Glomerular endothelial cell (primary cell): Measurements from ENCODE around the gene FBXL16. TPM values are rescaled to one million over a fixed set of nuclear protein-coding genes. Genes with fewer than 3 reads are reported as not detected.
"Not testable (repeated sequence)": the region's sequence is repeated elsewhere in the genome, so short reads cannot be mapped to it uniquely, and the experiment has no call there.

Source experiments
- DNase-seq: peaks from one replicate; pipeline ENCODE4 v3.0.0-alpha.2; 2011; ENCODE audit warnings: low read depth, low spot score; ENCODE audit errors: extremely low read depth
- total RNA-seq: library from RNA; depleted of rRNA; stranded (reverse); fragments of >200 nt; gene quantifications from 2 replicates; pipeline ENCODE4 v1.2.3, GENCODE V29; 2015

Gene FBXL16
- total RNA-seq, 1 donor from 2014 or later = 1.6 TPM

GRCh38 chr16:692356-693108 is 13.1 kb downstream of the FBXL16 start:
- no peak for DNase-seq

GRCh38 chr16:691242-691641 is 14.4 kb downstream of the FBXL16 start:
- not testable (repeated sequence) for DNase-seq

- DNase-seq = no peak
These were observed 16.3 kb downstream of the FBXL16 start for GRCh38 chr16:689175-689897.

GRCh38 chr16:687499-687898 is 18.1 kb downstream of the FBXL16 start:
- no peak for DNase-seq

GRCh38 chr16:686459-687260 is 18.9 kb downstream of the FBXL16 start:
- DNase-seq = no peak

GRCh38 chr16:685967-686366 is 19.6 kb downstream of the FBXL16 start:
- DNase-seq = no peak

GRCh38 chr16:684961-685696 is 20.5 kb downstream of the FBXL16 start:
- no peak for DNase-seq

- DNase-seq = no peak
These were observed 21.4 kb downstream of the FBXL16 start, which contains the start of gene JMJD8 for GRCh38 chr16:684071-684794. JMJD8 (minus strand) TSS chr16:684334; CDS start chr16:684319, 15 bp downstream.

GRCh38 chr16:683396-684070 is 22.1 kb downstream of the FBXL16 start:
- no peak for DNase-seq

- DNase-seq = no peak
These were observed 22.9 kb downstream of the FBXL16 start for GRCh38 chr16:682493-683395.

GRCh38 chr16:681746-682427 is 23.7 kb downstream of the FBXL16 start:
- DNase-seq = no peak

- no peak for DNase-seq
These were observed 24.4 kb downstream of the FBXL16 start for GRCh38 chr16:680967-681745.

GRCh38 chr16:680625-680945 is 25.0 kb downstream of the FBXL16 start:
- no peak for DNase-seq

- no peak for DNase-seq
These were observed 25.6 kb downstream of the FBXL16 start, which contains the start of gene STUB1 for GRCh38 chr16:679814-680624. STUB1 (plus strand) TSS chr16:680410; CDS start chr16:680526, 116 bp downstream.

GRCh38 chr16:678858-679813 is 26.5 kb downstream of the FBXL16 start:
- DNase-seq = no peak
